Astrocyte (in vitro differentiated cells and primary cell): Measurements from ENCODE around the gene NPC2. TPM values are rescaled to one million over a fixed set of nuclear protein-coding genes. Genes with fewer than 3 reads are reported as not detected.

Source experiments
- DNase-seq: peaks from one replicate; pipeline ENCODE4 v3.0.0-alpha.2; 2010; ENCODE audit warnings: low read depth
- FAIRE-seq: peaks from 2 replicates; lab custom pipeline; 2011; peaks lifted over from hg19 to GRCh38; lab: Jason Lieb, UNC
- H2AFZ ChIP-seq: 2 replicates; pipeline ENCODE4 v1.6.0; 2012; ENCODE audit warnings: low read depth, low read length, inconsistent platforms
- H3K27ac ChIP-seq: 2 replicates; pipeline ENCODE4 v1.5.1; 2011; ENCODE audit warnings: low read depth, low read length, inconsistent platforms
- H3K27me3 ChIP-seq: 2 replicates; pipeline ENCODE4 v1.6.0; 2011; ENCODE audit warnings: low read length, inconsistent platforms; ENCODE audit not compliant: insufficient read depth
- H3K36me3 ChIP-seq: 2 replicates; pipeline ENCODE4 v1.5.1; 2011; ENCODE audit warnings: low read length, inconsistent platforms; ENCODE audit not compliant: insufficient read depth
- H3K4me1 ChIP-seq: 2 replicates; pipeline ENCODE4 v1.5.1; 2011; ENCODE audit warnings: low read length, inconsistent platforms; ENCODE audit not compliant: insufficient read depth
- H3K4me2 ChIP-seq: 2 replicates; pipeline ENCODE4 v1.6.0; 2012; ENCODE audit warnings: low read length, inconsistent platforms
- H3K4me3 ChIP-seq: 2 replicates; pipeline ENCODE4 v1.5.1; 2011; ENCODE audit warnings: low read depth, mild to moderate bottlenecking, low read length, inconsistent platforms; ENCODE audit not compliant: insufficient read depth
- H3K79me2 ChIP-seq: 2 replicates; pipeline ENCODE4 v1.6.0; 2012; ENCODE audit warnings: mild to moderate bottlenecking, low read length, inconsistent platforms; ENCODE audit not compliant: insufficient read depth
- H3K9ac ChIP-seq: 2 replicates; pipeline ENCODE4 v1.6.0; 2012; ENCODE audit warnings: mild to moderate bottlenecking, low read length, inconsistent platforms
- H3K9me3 ChIP-seq: 2 replicates; pipeline ENCODE4 v1.5.1; 2012; ENCODE audit warnings: low read depth, mild to moderate bottlenecking, low read length, inconsistent platforms; ENCODE audit not compliant: insufficient read depth
- H4K20me1 ChIP-seq: 2 replicates; pipeline ENCODE4 v1.6.0; 2012; ENCODE audit warnings: low read length, inconsistent platforms; ENCODE audit not compliant: insufficient read depth
- H3K27ac Mint-ChIP-seq: one replicate; pipeline ENCODE4 v1.8.0; 2021; ENCODE audit warnings: mild to moderate bottlenecking, mixed read lengths; ENCODE audit not compliant: unreplicated experiment
- H3K27me3 Mint-ChIP-seq: one replicate; pipeline ENCODE4 v1.8.0; 2021; ENCODE audit warnings: low read depth, mixed read lengths; ENCODE audit not compliant: unreplicated experiment
- H3K36me3 Mint-ChIP-seq: one replicate; pipeline ENCODE4 v1.8.0; 2021; ENCODE audit warnings: low read depth, mixed read lengths; ENCODE audit not compliant: unreplicated experiment
- H3K4me1 Mint-ChIP-seq: one replicate; pipeline ENCODE4 v1.8.0; 2021; ENCODE audit warnings: low read depth, mixed read lengths; ENCODE audit not compliant: unreplicated experiment
- H3K4me3 Mint-ChIP-seq: one replicate; pipeline ENCODE4 v1.8.0; 2021; ENCODE audit warnings: mild to moderate bottlenecking, moderate library complexity, mixed read lengths; ENCODE audit not compliant: unreplicated experiment
- H3K9me3 Mint-ChIP-seq: one replicate; pipeline ENCODE4 v1.8.0; 2021; ENCODE audit warnings: mild to moderate bottlenecking, mixed read lengths; ENCODE audit not compliant: unreplicated experiment
- EZH2 ChIP-seq: IDR thresholded peaks from 2 replicates; pipeline ENCODE4 v1.6.1; 2012; ENCODE audit warnings: mild to moderate bottlenecking, low read length, inconsistent platforms; ENCODE audit not compliant: insufficient read depth
- total RNA-seq: library from RNA; stranded (reverse); gene quantifications from 2 replicates; pipeline ENCODE4 v1.2.1, GENCODE V29; 2021
- TF ChIP-seq, protein P1 (sequence below): IDR thresholded peaks from 2 replicates; pipeline ENCODE4 v1.5.1; 2011; ENCODE audit warnings: low read depth, mild to moderate bottlenecking, inconsistent platforms, low read length, moderate library complexity; ENCODE audit not compliant: insufficient read depth

NPC2 gene
- total RNA-seq, 1 donor from 2014 or later, result 178 TPM

GRCh38 chr14:74528406-74528805 is 35.3 kb upstream of the NPC2 start:
- Histone ChIP-seq H3K36me3 (peaks cover 12% of the 10 kb centered on the region), H3K79me2 (no peaks in the 10 kb centered on the region), H3K4me1 (peaks cover 13% of the 10 kb centered on the region), H3K9me3 (no peaks in the 10 kb centered on the region), H3K9ac (no peak overlapping the region), H2AFZ (no peak overlapping the region), H3K4me3 (no peak overlapping the region), H4K20me1 (peaks cover 3% of the 10 kb centered on the region), H3K27me3 (no peaks in the 10 kb centered on the region), H3K27ac (no peak overlapping the region), H3K4me2 (no peak overlapping the region)
- H3K27ac Mint-ChIP-seq, result no peak overlapping the region
- peaks cover 2% of the 10 kb centered on the region for H3K9me3 Mint-ChIP-seq
- H3K4me3 Mint-ChIP-seq, result no peak overlapping the region
- TF ChIP-seq, protein P1, sequence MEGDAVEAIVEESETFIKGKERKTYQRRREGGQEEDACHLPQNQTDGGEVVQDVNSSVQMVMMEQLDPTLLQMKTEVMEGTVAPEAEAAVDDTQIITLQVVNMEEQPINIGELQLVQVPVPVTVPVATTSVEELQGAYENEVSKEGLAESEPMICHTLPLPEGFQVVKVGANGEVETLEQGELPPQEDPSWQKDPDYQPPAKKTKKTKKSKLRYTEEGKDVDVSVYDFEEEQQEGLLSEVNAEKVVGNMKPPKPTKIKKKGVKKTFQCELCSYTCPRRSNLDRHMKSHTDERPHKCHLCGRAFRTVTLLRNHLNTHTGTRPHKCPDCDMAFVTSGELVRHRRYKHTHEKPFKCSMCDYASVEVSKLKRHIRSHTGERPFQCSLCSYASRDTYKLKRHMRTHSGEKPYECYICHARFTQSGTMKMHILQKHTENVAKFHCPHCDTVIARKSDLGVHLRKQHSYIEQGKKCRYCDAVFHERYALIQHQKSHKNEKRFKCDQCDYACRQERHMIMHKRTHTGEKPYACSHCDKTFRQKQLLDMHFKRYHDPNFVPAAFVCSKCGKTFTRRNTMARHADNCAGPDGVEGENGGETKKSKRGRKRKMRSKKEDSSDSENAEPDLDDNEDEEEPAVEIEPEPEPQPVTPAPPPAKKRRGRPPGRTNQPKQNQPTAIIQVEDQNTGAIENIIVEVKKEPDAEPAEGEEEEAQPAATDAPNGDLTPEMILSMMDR, result no peak
- no peak for TF ChIP-seq EZH2
- no peaks in the 10 kb centered on the region for H3K27me3 Mint-ChIP-seq
- peaks cover 2% of the 10 kb centered on the region for H3K4me1 Mint-ChIP-seq
- peaks cover 38% of the 10 kb centered on the region for H3K36me3 Mint-ChIP-seq
- FAIRE-seq (no peak), DNase-seq (no peak)

- Histone ChIP-seq H3K4me3 (no peak overlapping the region), H3K27me3 (no peaks in the 10 kb centered on the region), H3K79me2 (no peaks in the 10 kb centered on the region), H3K36me3 (peaks cover 12% of the 10 kb centered on the region), H3K27ac (no peak overlapping the region), H3K9me3 (no peaks in the 10 kb centered on the region), H2AFZ (no peak overlapping the region), H3K4me2 (no peak overlapping the region), H4K20me1 (no peaks in the 10 kb centered on the region), H3K9ac (no peak overlapping the region), H3K4me1 (peaks cover 13% of the 10 kb centered on the region)
- DNase-seq (no peak), FAIRE-seq (no peak)
- peak overlapping the region; percentile 75 for H3K27ac Mint-ChIP-seq
- H3K4me3 Mint-ChIP-seq, result no peak overlapping the region
- H3K9me3 Mint-ChIP-seq, result peaks cover 2% of the 10 kb centered on the region
- no peaks in the 10 kb centered on the region for H3K27me3 Mint-ChIP-seq
- TF ChIP-seq, protein P1, result no peak
- no peak for TF ChIP-seq EZH2
- H3K4me1 Mint-ChIP-seq, result peaks cover 2% of the 10 kb centered on the region
- peaks cover 38% of the 10 kb centered on the region for H3K36me3 Mint-ChIP-seq
Measured at GRCh38 chr14:74527736-74528280, 34.7 kb upstream of the NPC2 start.

DNA sequence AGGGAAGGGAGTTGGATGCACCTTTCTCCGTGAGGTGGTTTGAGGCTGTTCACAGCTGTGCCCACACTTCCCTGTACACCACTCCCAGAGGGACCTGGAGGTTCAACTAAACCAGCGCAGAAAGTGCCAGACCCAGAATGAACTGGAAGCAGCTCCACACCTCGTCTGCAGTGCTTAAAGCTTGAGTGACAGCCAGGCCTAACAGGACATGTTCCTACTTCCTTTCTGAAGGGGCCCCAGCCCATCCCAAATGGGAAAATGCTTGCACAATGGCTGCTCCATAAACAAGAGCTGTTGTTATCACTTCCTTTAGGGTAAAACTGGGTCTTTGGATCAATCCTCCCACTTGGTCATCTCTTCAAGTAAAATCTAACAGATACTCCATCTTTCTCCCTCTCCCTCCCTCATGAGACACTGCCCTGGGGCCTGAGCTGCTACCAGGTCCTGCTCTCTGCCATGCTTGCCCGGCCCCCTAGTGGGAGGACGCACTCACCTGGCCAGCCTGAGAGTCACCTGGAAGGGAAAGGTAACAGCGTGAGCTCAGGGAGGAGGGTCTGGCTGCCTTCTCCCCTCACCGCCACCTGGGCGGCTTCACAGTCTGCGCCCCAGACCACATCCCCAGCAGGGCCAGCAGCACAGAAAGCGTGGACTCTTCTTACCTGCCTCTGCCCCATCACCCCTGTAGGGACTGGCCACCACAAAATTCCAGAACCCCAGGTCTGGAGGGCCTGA is 33.9 kb upstream of the NPC2 start:
- no peaks in the 10 kb centered on the region for H3K27me3 Mint-ChIP-seq
- no peaks in the 10 kb centered on the region for H3K27me3 ChIP-seq

More for the DNA sequence above, 33.9 kb upstream of the NPC2 start:
- no peak overlapping the region for H3K4me3 Mint-ChIP-seq
- no peak overlapping the region for H2AFZ ChIP-seq
- no peak for TF ChIP-seq EZH2
- TF ChIP-seq, protein P1, result no peak
- H3K27ac Mint-ChIP-seq, result no peak overlapping the region
- H3K4me3 ChIP-seq, result no peak overlapping the region
- no peak overlapping the region for H3K4me2 ChIP-seq
- peaks cover 2% of the 10 kb centered on the region for H3K4me1 Mint-ChIP-seq
- no peaks in the 10 kb centered on the region for H4K20me1 ChIP-seq
- peaks cover 10% of the 10 kb centered on the region for H3K36me3 ChIP-seq
- peaks cover 37% of the 10 kb centered on the region for H3K36me3 Mint-ChIP-seq
- no peak overlapping the region for H3K27ac ChIP-seq
- no peaks in the 10 kb centered on the region for H3K9me3 ChIP-seq
- no peaks in the 10 kb centered on the region for H3K79me2 ChIP-seq
- no peak for DNase-seq
- H3K9ac ChIP-seq, result no peak overlapping the region
- FAIRE-seq, result no peak
- H3K9me3 Mint-ChIP-seq, result peaks cover 2% of the 10 kb centered on the region
- H3K4me1 ChIP-seq, result peaks cover 13% of the 10 kb centered on the region
